B cell (primary cell): ENCODE data around the gene GPRIN2. TPM values are rescaled to one million over a fixed set of nuclear protein-coding genes. Genes with fewer than 3 reads are reported as not detected.

Source experiments
- ATAC-seq: fragments of 200-7000 bp; cut with Tn5 transposase; one replicate; pipeline ENCODE4 v1.10.0; 2021; ENCODE audit warnings: low read depth, mild to moderate bottlenecking, moderate number of reproducible peaks, moderate library complexity
- CTCF ChIA-PET: fragments of 350-600 bp; sonication (Branson Sonifier 250); formaldehyde crosslinking; loops from one replicate; lab custom pipeline; 2021; ENCODE audit warnings: antibody characterized with exemption, inconsistent platforms; lab: Charles Lee
- POLR2A ChIA-PET: fragments of 350-600 bp; sonication (Branson Sonifier 250); formaldehyde crosslinking; loops from one replicate; lab custom pipeline; 2021; ENCODE audit warnings: antibody characterized with exemption; lab: Charles Lee
- DNase-seq: peaks from one replicate; pipeline ENCODE4 v3.0.0; 2013
- H2AFZ ChIP-seq: 2 replicates; pipeline ENCODE4 v1.6.1; 2012; ENCODE audit warnings: mild to moderate bottlenecking, low read depth, low read length; ENCODE audit not compliant: insufficient read depth, poor library complexity, severe bottlenecking
- H3K27ac ChIP-seq, 2 donors: 1 replicate in 1 of 2; 2 replicates in 1 of 2; pipeline ENCODE4 v1.5.1; 2012 to 2013; ENCODE audit warnings: low read length in 2 of 2, mild to moderate bottlenecking in 2 of 2, moderate library complexity in 1 of 2
- H3K27me3 ChIP-seq, 4 experiments: fragments of 200-600 bp in 1 of 4; sonication (generic) in 1 of 4; replicated peaks in 1 of 4; 1 replicate in 2 of 4; 2 replicates in 2 of 4; pipeline versions ENCODE4 v1.6.1 to v1.7.0; 2013 to 2016; ENCODE audit warnings: low read length in 3 of 4, mild to moderate bottlenecking in 2 of 4, mixed read lengths in 1 of 4, moderate library complexity in 1 of 4; ENCODE audit not compliant: insufficient read depth in 4 of 4, control insufficient read depth in 3 of 4; ENCODE audit errors: control extremely low read depth in 1 of 4
- H3K36me3 ChIP-seq, 2 experiments: replicated peaks in 1 of 2; 1 replicate in 1 of 2; 2 replicates in 1 of 2; pipeline versions ENCODE4 v1.6.1 to v1.7.1; 2013; ENCODE audit warnings: low read length in 1 of 2; ENCODE audit not compliant: insufficient read depth in 2 of 2, control insufficient read depth in 1 of 2; ENCODE audit errors: control extremely low read depth in 1 of 2, extremely low read depth in 1 of 2
- H3K4me1 ChIP-seq, 2 donors: fragments of 200-600 bp in 1 of 2; sonication (generic) in 1 of 2; 1 replicate in 1 of 2; 2 replicates in 1 of 2; pipeline versions ENCODE4 v1.5.1 to v1.6.1; 2013 to 2017; ENCODE audit warnings: low read length in 2 of 2; ENCODE audit not compliant: control insufficient read depth in 2 of 2, insufficient read depth in 2 of 2
- H3K4me2 ChIP-seq: replicated peaks from 2 replicates; pipeline ENCODE3; 2012; ENCODE audit warnings: mild to moderate bottlenecking, low read depth, low read length; ENCODE audit not compliant: poor library complexity, severe bottlenecking
- H3K4me3 ChIP-seq, 5 experiments: fragments of 200-600 bp in 1 of 5; sonication (generic) in 1 of 5; 1 replicate in 3 of 5; 2 replicates in 2 of 5; pipeline versions ENCODE4 v1.5.1 to v1.7.0; 2011 to 2016; ENCODE audit warnings: low read length in 4 of 5, mild to moderate bottlenecking in 4 of 5, low read depth in 2 of 5, control low read depth in 1 of 5, moderate library complexity in 1 of 5; ENCODE audit not compliant: insufficient read depth in 1 of 5; ENCODE audit errors: control extremely low read depth in 1 of 5, extremely low read depth in 1 of 5
- H3K79me2 ChIP-seq: fragments of 200-600 bp; sonication (generic); one replicate; pipeline ENCODE4 v1.6.0; 2016; ENCODE audit warnings: low read length; ENCODE audit not compliant: control insufficient read depth, insufficient read depth
- H3K9ac ChIP-seq: fragments of 200-600 bp; sonication (generic); 2 replicates; pipeline ENCODE4 v1.6.1; 2017; ENCODE audit warnings: mild to moderate bottlenecking, low read length, moderate library complexity
- H3K9me3 ChIP-seq, 3 donors: one replicate each; pipeline versions ENCODE4 v1.6.1 to v1.7.1; 2013; ENCODE audit warnings: low read length in 2 of 3; ENCODE audit not compliant: control insufficient read depth in 2 of 3, insufficient read depth in 1 of 3; ENCODE audit errors: control extremely low read depth in 1 of 3
- H4K20me1 ChIP-seq: 2 replicates; pipeline ENCODE4 v1.6.0; 2012; ENCODE audit warnings: mild to moderate bottlenecking, low read length; ENCODE audit not compliant: insufficient read depth, control insufficient read depth, poor library complexity, severe bottlenecking
- H3K27ac Mint-ChIP-seq: one replicate; pipeline ENCODE4 v1.8.0; 2021; ENCODE audit warnings: mixed read lengths
- H3K27me3 Mint-ChIP-seq: one replicate; pipeline ENCODE4 v1.8.0; 2021; ENCODE audit warnings: mixed read lengths
- H3K4me1 Mint-ChIP-seq: one replicate; pipeline ENCODE4 v1.8.0; 2021; ENCODE audit warnings: mixed read lengths
- H3K4me3 Mint-ChIP-seq: one replicate; pipeline ENCODE4 v1.8.0; 2021; ENCODE audit warnings: mixed read lengths
- H3K9me3 Mint-ChIP-seq: one replicate; pipeline ENCODE4 v1.8.0; 2022; ENCODE audit warnings: mixed read lengths; ENCODE audit not compliant: insufficient read depth
- EZH2 ChIP-seq: IDR thresholded peaks from 2 replicates; pipeline ENCODE4 v1.6.1; 2012; ENCODE audit warnings: borderline replicate concordance, low read depth, mild to moderate bottlenecking, moderate library complexity, low read length; ENCODE audit not compliant: insufficient read depth, poor library complexity, severe bottlenecking
- WGBS: methylation state at CpG from one replicate; pipeline ENCODE4 v1.1.5; 2013; ENCODE audit warnings: missing lambda C conversion rate; ENCODE audit not compliant: insufficient coverage; 5-methylcytosine and 5-hydroxymethylcytosine counted together
- intact Hi-C: fragments of 100-400 bp; cut with micrococcal nuclease; formaldehyde crosslinking; loops from one replicate; pipeline ENCODE4 v1.10.0; 2022
- polyA plus RNA-seq: library from polyadenylated mRNA; depleted of rRNA; stranded (reverse); fragments of >200 nt; gene quantifications from 2 replicates; pipeline ENCODE4 v1.2.3, GENCODE V29; 2012
- total RNA-seq, 2 donors: library from RNA; stranded (reverse); fragments of 120-200 nt in 1 of 2; gene quantifications; 1 replicate in 1 of 2; 2 replicates in 1 of 2; pipeline versions ENCODE4 v1.2.3 to v1.2.4, GENCODE V29; 2013 to 2022
- TF ChIP-seq, protein P1 (sequence below): fragments of 200-600 bp; IDR thresholded peaks from one replicate; pipeline ENCODE4 v1.8.0; 2022; ENCODE audit warnings: antibody characterized with exemption, mild to moderate bottlenecking

GPRIN2 gene
- total and polyA plus RNA-seq, 2 donors (not counting 1 experiment from before 2014, with no cell fraction given), result not detected

DNA sequence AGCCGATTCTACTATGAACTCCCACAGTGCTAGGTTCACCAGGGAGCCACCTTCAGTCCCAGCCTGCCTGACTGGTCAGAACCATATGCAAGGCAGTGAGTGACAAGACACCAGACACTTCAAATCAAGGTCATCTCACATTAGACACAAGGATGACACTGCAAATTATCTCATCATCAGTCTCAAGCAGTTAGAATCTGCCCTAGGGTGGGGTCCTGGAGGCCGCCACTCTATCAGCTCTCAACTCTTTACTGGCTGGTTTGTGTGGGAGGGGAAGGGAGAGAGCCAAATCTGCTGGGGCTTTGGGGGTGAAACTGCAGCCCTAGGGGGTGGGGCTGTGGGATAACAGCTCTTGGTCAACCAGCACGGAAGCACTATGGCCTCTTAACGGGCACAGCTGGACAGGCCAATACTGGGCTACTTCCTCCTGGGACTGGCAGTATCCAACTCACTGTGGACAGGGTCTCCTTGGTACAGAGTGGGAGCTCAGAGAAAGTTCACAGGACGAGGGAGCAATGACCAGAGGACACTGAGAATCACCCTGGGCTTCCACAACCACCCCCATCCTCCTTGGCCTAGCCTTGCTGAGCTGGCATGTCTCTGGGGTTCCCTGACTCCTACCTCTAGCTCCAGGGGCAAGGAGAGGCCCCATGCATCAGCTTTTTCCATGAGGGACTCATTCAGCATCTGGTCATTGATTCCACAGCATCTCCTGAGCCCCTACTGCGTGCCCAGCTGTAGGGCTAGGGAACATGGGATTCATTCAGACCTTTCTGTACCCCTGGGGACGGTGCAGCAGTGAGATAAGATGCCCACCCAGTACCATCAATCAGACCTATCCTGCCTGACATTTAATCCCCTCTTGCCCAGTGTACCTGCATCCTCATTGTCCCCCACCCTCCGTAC lies 5.4 kb downstream of the GPRIN2 start:
- H3K27ac ChIP-seq, result no peak overlapping the region
- TF ChIP-seq EZH2, result no peak
- TF ChIP-seq, protein P1, sequence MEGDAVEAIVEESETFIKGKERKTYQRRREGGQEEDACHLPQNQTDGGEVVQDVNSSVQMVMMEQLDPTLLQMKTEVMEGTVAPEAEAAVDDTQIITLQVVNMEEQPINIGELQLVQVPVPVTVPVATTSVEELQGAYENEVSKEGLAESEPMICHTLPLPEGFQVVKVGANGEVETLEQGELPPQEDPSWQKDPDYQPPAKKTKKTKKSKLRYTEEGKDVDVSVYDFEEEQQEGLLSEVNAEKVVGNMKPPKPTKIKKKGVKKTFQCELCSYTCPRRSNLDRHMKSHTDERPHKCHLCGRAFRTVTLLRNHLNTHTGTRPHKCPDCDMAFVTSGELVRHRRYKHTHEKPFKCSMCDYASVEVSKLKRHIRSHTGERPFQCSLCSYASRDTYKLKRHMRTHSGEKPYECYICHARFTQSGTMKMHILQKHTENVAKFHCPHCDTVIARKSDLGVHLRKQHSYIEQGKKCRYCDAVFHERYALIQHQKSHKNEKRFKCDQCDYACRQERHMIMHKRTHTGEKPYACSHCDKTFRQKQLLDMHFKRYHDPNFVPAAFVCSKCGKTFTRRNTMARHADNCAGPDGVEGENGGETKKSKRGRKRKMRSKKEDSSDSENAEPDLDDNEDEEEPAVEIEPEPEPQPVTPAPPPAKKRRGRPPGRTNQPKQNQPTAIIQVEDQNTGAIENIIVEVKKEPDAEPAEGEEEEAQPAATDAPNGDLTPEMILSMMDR, result no peak
- peaks cover 3 to 5% of the 10 kb centered on the region in 2 donors for H3K4me1 ChIP-seq
- ATAC-seq (no peak), DNase-seq (no peak)
- intact Hi-C loops, result no loop called here
- no peak overlapping the region for H3K27ac Mint-ChIP-seq
- H3K9ac ChIP-seq, result no peak overlapping the region
- H3K4me3 ChIP-seq, result no peak overlapping the region
- no peak overlapping the region for H3K4me2 ChIP-seq
- H3K27me3 ChIP-seq, result peaks cover 0 to 16% (median 3%) of the 10 kb centered on the region in 4 experiments
- no peaks in the 10 kb centered on the region for H3K36me3 ChIP-seq
- no peak overlapping the region for H3K4me3 Mint-ChIP-seq
- H4K20me1 ChIP-seq, result no peaks in the 10 kb centered on the region
- no peak overlapping the region for H2AFZ ChIP-seq
- ChIA-PET POLR2A (interaction anchor here (0.6 kb wide), 1 partner anchor 462 kb away, joined by 4 read pairs; no protein-coding TSS in a partner anchor), CTCF (interaction anchor here (1.4 kb wide), 1 partner anchor 9 kb away, joined by 4 read pairs; no protein-coding TSS in a partner anchor)
- peaks cover 5% of the 10 kb centered on the region for H3K4me1 Mint-ChIP-seq
- H3K9me3 ChIP-seq, result no peaks in the 10 kb centered on the region
- H3K9me3 Mint-ChIP-seq, result no peaks in the 10 kb centered on the region
- H3K27me3 Mint-ChIP-seq, result peaks cover 14% of the 10 kb centered on the region
- 83% methylated on average over 7 of the region's 8 CpGs for WGBS
- no peaks in the 10 kb centered on the region for H3K79me2 ChIP-seq
